HG03575 (cell line): ENCODE data around the gene ST14.

ENCODE experiments used
- ATAC-seq: cut with Tn5 transposase; IDR thresholded peaks from one replicate; pipeline ENCODE4 v1.9.1; 2021; ENCODE audit not compliant: unreplicated experiment, insufficient number of reproducible peaks, low FRiP score; ENCODE audit errors: extremely low read depth

Gene ST14

GRCh38 chr11:130201026-130201425 is 41.4 kb downstream of the ST14 start:
- ATAC-seq = no peak

- no peak for ATAC-seq
These were observed 42.6 kb downstream of the ST14 start for GRCh38 chr11:130202009-130202817.

GRCh38 chr11:130202818-130203689 is 43.5 kb downstream of the ST14 start:
- no peak for ATAC-seq

DNA sequence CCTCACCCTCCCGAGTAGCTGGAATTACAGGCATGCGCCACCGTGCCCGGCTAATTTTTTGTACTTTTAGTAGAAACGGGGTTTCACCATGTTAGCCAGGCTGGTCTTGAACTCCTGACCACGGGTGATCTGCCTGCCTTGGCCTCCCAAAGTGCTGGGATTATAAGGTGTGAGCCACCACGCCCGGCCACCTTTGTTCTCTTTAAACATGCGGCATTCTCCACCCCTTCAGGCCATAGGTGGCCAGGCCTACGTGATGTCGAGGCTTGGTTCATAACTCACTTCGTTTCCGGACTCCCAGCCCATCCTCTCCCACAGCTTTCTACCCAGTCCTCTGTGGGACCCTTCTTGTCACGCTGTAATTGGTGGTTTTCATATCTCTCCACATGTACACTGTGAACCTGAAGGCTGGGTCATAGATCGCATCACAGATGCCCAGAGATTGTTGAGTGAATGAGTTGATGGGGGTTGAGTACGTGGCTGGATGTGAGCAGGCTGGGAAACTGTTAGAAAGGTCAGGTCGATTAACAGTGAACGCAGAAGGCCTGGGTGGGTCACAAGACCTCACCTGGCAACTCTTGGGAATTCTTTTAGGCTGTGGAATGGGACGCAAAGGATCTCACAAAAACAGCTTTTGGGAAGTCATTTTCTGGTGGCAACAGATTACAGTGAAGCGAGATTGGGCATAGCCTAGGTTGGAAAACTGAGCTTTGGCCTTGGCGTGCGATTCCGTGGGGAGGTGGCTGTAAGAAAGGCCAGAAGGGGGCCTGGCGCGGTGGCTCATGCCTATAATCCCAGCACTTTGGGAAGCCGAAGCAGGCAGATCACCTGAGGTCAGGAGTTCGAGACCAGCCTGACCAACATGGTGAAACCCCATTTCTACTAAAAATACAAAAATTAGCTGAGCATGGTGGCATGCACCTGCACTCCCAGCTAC is 44.5 kb downstream of the ST14 start:
- ATAC-seq = no peak

DNA sequence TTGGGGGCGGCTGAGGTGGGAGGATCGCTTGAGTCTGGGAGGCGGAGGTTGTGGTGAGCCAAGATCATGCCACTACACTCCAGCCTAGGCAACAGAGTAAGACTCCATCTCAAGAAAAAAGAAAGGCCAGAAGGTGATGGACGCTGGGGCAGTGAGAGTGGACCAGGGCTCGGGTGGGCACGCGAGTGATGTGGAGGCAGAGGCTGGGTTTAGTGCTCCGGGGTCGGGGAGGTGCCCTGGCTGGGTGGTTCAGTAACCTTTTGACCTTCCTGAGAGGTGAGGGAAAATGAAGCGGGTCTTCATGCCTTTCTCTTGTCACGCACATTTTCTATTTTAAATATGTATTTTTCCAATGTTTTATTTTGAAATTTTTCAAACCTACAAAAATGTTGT is 45.1 kb downstream of the ST14 start:
- no peak for ATAC-seq

DNA sequence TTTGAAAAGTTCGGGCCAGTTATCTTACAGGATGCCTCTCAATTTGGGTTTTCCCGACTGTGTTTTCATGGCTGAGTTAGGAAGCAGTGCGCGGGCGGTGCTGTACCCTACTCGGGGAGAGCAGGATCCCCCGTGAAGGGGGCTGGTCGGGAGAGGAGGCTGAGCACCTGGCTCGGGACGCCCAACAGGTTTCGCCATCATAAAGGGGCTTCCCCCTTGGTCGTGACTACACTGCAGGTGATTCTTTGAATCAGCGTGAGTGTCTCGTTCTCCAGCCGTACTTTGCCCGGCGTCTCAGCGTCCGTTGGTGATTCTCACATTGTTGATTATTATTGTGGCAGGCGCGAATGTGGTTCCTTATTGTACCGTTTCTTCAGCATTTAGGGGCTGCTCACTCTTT is 46.6 kb downstream of the ST14 start:
- no peak for ATAC-seq

DNA sequence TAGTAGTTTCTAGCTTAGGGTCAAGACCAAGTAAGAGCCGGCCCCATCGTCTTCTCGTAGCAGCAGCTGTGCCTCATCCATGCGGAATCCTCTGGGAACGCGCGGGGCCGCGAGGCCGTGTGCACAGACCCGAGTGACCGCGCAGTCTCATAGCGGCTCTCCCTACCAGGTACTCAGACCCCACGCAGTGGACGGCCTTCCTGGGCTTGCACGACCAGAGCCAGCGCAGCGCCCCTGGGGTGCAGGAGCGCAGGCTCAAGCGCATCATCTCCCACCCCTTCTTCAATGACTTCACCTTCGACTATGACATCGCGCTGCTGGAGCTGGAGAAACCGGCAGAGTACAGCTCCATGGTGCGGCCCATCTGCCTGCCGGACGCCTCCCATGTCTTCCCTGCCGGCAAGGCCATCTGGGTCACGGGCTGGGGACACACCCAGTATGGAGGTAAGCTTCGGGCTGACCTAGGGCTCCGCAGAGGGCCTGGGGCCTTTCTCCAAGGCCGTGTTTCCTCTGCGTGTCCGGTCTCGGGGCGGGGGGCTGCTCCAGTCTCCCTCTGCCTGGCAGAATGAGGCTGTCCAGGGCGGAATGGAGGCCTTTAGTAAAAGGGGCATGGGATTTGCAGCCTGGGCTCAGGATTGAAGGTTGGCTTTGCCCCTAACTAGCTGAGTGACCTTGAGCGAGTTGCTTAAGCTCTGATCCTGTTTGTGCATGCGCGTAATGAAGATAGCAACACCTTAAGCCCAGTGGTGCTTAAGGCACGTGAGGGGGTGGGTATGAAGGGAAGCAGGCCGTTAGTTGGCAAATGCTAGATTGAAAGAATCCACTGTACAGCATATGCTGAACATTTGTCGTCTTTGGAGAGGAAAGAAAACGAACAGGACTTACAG is 48.9 kb downstream of the ST14 start:
- ATAC-seq = no peak

- ATAC-seq = no peak
These were observed 49.7 kb downstream of the ST14 start for GRCh38 chr11:130209128-130209932.

GRCh38 chr11:130209954-130210854 is 50.6 kb downstream of the ST14 start:
- no peak for ATAC-seq

DNA sequence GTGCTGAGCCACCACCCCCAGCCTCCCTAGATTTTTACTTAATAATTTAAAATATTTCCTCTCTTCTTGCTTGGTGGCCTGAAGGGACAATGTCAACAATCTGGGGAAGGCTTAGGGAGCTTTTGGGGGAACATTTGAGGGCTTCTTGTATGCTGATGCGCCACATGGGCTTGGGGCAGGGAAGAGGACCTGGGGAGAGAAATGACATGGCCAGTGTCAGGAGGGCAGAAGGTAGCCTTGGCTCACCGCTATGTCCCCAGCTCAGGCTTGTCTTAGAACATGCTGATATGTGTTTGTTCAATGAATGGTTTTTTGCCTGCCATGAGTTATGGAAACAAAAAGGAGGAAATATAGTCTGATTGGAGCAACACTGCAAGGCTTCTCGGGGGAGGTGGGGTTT is 51.6 kb downstream of the ST14 start:
- no peak for ATAC-seq

DNA sequence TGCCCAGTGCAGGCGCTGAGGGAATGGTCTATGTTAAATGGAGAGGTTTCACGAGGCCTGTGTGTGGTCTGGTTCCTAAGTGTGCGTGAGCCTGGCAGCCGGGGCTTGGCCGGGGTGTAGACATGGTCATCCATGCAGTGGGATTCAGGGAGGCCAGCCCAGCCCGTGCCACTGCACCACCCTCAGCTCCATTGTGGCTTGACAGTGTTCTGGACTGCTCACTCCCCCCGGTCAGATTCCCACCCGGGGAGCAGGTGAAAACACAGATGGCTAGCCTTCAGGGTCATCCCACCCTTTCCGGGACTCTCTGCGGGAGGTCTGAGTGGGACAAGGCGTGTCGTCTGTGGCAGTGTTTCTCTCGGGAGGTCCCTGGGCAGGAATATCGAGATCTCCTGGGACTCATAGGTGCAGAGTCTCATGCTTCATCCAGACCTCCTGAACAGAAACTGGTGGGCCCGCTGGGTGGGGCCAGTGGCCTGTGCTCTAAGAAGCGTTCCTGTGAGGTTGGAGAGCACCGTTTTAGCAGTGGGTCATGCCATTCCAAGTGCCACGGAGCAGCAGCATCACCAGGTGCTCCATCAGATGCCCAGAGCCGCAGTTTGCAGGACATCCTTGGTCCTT is 52.3 kb downstream of the ST14 start:
- no peak for ATAC-seq

- ATAC-seq = no peak
These were observed 52.9 kb downstream of the ST14 start for GRCh38 chr11:130212431-130212961.

GRCh38 chr11:130213143-130213978 is 53.8 kb downstream of the ST14 start:
- ATAC-seq = no peak

GRCh38 chr11:130213979-130214281 is 54.3 kb downstream of the ST14 start:
- no peak for ATAC-seq

GRCh38 chr11:130214861-130215530 is 55.4 kb downstream of the ST14 start:
- no peak for ATAC-seq
